Thymus (tissue), 11 donors: ENCODE results near the gene SARDH. TPM values are rescaled to one million over a fixed set of nuclear protein-coding genes. Genes with fewer than 3 reads are reported as not detected.

Experiments used
- DNase-seq, 9 donors: peaks; one replicate each; pipeline ENCODE4 v3.0.0-alpha.2; 2013; ENCODE audit warnings: low spot score in 9 of 9, low read depth in 6 of 9, missing footprints in 1 of 9
- H3K27ac ChIP-seq, 2 donors: one replicate each; pipeline ENCODE4 v1.5.1; 2013; ENCODE audit warnings: control low read depth in 1 of 2, low read depth in 1 of 2, low read length in 1 of 2, mild to moderate bottlenecking in 1 of 2, moderate library complexity in 1 of 2
- H3K27me3 ChIP-seq, 2 donors: one replicate each; pipeline ENCODE4 v1.5.1; 2013; ENCODE audit warnings: low read length in 1 of 2; ENCODE audit not compliant: control insufficient read depth in 2 of 2, insufficient read depth in 1 of 2
- H3K36me3 ChIP-seq, 2 donors: one replicate each; pipeline ENCODE4 v1.5.1; 2013; ENCODE audit warnings: low read length in 1 of 2, mild to moderate bottlenecking in 1 of 2, moderate library complexity in 1 of 2; ENCODE audit not compliant: control insufficient read depth in 2 of 2, insufficient read depth in 2 of 2
- H3K4me1 ChIP-seq, 2 donors: one replicate each; pipeline ENCODE4 v1.5.1; 2013; ENCODE audit warnings: low read length in 2 of 2; ENCODE audit not compliant: control insufficient read depth in 2 of 2, insufficient read depth in 2 of 2
- H3K4me3 ChIP-seq, 2 donors: one replicate each; pipeline ENCODE4 v1.5.1; 2013; ENCODE audit warnings: low read length in 2 of 2, control low read depth in 1 of 2, mild to moderate bottlenecking in 1 of 2
- H3K9me3 ChIP-seq, 2 donors: one replicate each; pipeline ENCODE4 v1.5.1; 2013; ENCODE audit warnings: low read length in 1 of 2, mild to moderate bottlenecking in 1 of 2; ENCODE audit not compliant: control insufficient read depth in 2 of 2, insufficient read depth in 1 of 2
- WGBS: extraction: QIAGEN DNeasy Blood & Tissue Kit; methylation state at CpG from one replicate; pipeline ENCODE4 v1.1.7; 2013; 5-methylcytosine and 5-hydroxymethylcytosine counted together
- polyA plus RNA-seq: library from polyadenylated mRNA; stranded (reverse); fragments of 200-250 nt; gene quantifications from one replicate; pipeline ENCODE4 v1.2.3, GENCODE V29; 2013
- total RNA-seq: library from RNA; stranded (reverse); fragments of 120-200 nt; gene quantifications from one replicate; pipeline ENCODE4 v1.2.4, GENCODE V29; 2013
- donor health status: healthy.

The SARDH gene
- total and polyA plus RNA-seq, 2 donors, result 5.4 to 13.1 TPM

GRCh38 chr9:133762488-133763271 lies 24.5 kb upstream of the SARDH start:
- Histone ChIP-seq H3K36me3 (peaks cover under 1 to 2% of the 10 kb centered on the region in 2 donors), H3K27me3 (no peaks in the 10 kb centered on the region), H3K27ac (no peak overlapping the region), H3K4me1 (no peaks in the 10 kb centered on the region), H3K9me3 (peaks cover 1 to 4% of the 10 kb centered on the region in 2 donors), H3K4me3 (no peak overlapping the region)
- no peak for DNase-seq
- WGBS, result 96% methylated on average over 19 of the region's 19 CpGs

GRCh38 chr9:133761641-133762248 lies 23.6 kb upstream of the SARDH start:
- H3K27me3 ChIP-seq, result no peaks in the 10 kb centered on the region
- peaks cover 0 to 2% of the 10 kb centered on the region in 2 donors for H3K36me3 ChIP-seq
- H3K9me3 ChIP-seq, result peaks cover 0 to 1% of the 10 kb centered on the region in 2 donors
- DNase-seq, result no peak
- no peak overlapping the region for H3K4me3 ChIP-seq
- WGBS, result 84% methylated on average over 11 of the region's 11 CpGs
- no peak overlapping the region for H3K27ac ChIP-seq
- no peaks in the 10 kb centered on the region for H3K4me1 ChIP-seq

GRCh38 chr9:133760713-133761290 lies 22.6 kb upstream of the SARDH start:
- H3K27ac ChIP-seq, result no peak overlapping the region
- peaks cover 0 to 1% of the 10 kb centered on the region in 2 donors for H3K9me3 ChIP-seq
- H3K4me1 ChIP-seq, result no peaks in the 10 kb centered on the region
- H3K27me3 ChIP-seq, result no peaks in the 10 kb centered on the region
- H3K36me3 ChIP-seq, result peaks cover 0 to 2% of the 10 kb centered on the region in 2 donors
- no peak for DNase-seq
- no peak overlapping the region for H3K4me3 ChIP-seq
- WGBS, result 74% methylated on average over 10 of the region's 11 CpGs

- Histone ChIP-seq H3K4me1 (no peaks in the 10 kb centered on the region), H3K4me3 (no peak overlapping the region), H3K9me3 (peaks cover 0 to 1% of the 10 kb centered on the region in 2 donors), H3K27me3 (no peaks in the 10 kb centered on the region), H3K36me3 (peaks cover 0 to 2% of the 10 kb centered on the region in 2 donors), H3K27ac (no peak overlapping the region)
- WGBS, result 87% methylated on average over 11 of the region's 11 CpGs
- DNase-seq, result no peak
Measured at GRCh38 chr9:133759946-133760345, 21.8 kb upstream of the SARDH start.

GRCh38 chr9:133759146-133759900 lies 21.2 kb upstream of the SARDH start:
- Histone ChIP-seq H3K4me1 (no peaks in the 10 kb centered on the region), H3K27ac (no peak overlapping the region), H3K36me3 (peaks cover 0 to 2% of the 10 kb centered on the region in 2 donors), H3K9me3 (peaks cover under 1 to 1% of the 10 kb centered on the region in 2 donors), H3K4me3 (no peak overlapping the region), H3K27me3 (no peaks in the 10 kb centered on the region)
- 64% methylated on average over 32 of the region's 32 CpGs for whole genome bisulfite sequencing
- no peak for DNase-seq

GRCh38 chr9:133758228-133758627 lies 20.1 kb upstream of the SARDH start:
- no peaks in the 10 kb centered on the region for H3K36me3 ChIP-seq
- H3K27ac ChIP-seq, result no peak overlapping the region
- 92% methylated on average over 7 of the region's 7 CpGs for WGBS
- no peak for DNase-seq
- peaks cover 1 to 5% of the 10 kb centered on the region in 2 donors for H3K9me3 ChIP-seq
- no peaks in the 10 kb centered on the region for H3K4me1 ChIP-seq
- H3K4me3 ChIP-seq, result no peak overlapping the region
- H3K27me3 ChIP-seq, result no peaks in the 10 kb centered on the region

- WGBS, result 70% methylated on average over 9 of the region's 9 CpGs
- Histone ChIP-seq H3K4me3 (no peak overlapping the region), H3K27me3 (no peaks in the 10 kb centered on the region), H3K4me1 (peaks cover 0 to 5% of the 10 kb centered on the region in 2 donors), H3K27ac (no peak overlapping the region), H3K36me3 (no peaks in the 10 kb centered on the region), H3K9me3 (peaks cover 0 to 5% of the 10 kb centered on the region in 2 donors)
- no peak for DNase-seq
Measured at GRCh38 chr9:133754688-133755227, 16.6 kb upstream of the SARDH start.

GRCh38 chr9:133754187-133754586 lies 16.0 kb upstream of the SARDH start:
- DNase-seq, result no peak
- 98% methylated on average over 6 of the region's 6 CpGs for WGBS
- H3K9me3 ChIP-seq, result peaks cover 0 to 5% of the 10 kb centered on the region in 2 donors
- no peaks in the 10 kb centered on the region for H3K36me3 ChIP-seq
- H3K27me3 ChIP-seq, result no peaks in the 10 kb centered on the region
- H3K27ac ChIP-seq, result no peak overlapping the region
- H3K4me1 ChIP-seq, result peaks cover 0 to 5% of the 10 kb centered on the region in 2 donors
- H3K4me3 ChIP-seq, result no peak overlapping the region
